HG03097 (cell line): Measurements from ENCODE around the gene RAB38.

Experiments used
- ATAC-seq: cut with Tn5 transposase; IDR thresholded peaks from one replicate; pipeline ENCODE4 v1.9.1; 2021; ENCODE audit not compliant: unreplicated experiment, low FRiP score

Gene RAB38

DNA sequence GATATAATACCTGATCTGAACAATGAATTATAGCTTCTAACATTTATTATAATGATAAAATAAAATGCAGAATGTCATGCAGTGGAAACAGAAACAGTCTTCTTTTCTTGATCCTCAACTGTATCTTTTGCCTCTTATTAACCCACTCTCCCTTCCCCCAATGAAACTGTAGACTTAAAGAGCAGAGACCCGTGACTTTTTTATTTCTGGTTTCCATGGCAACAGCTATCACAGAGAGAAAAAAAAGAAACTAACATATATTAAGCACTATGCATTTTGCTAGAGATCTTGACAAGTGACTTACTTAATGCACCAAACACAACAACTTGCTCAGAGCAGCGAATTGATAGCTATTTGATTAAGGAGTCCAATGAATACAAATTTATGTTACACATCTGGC is 69.3 kb downstream of the RAB38 start:
- ATAC-seq, result no peak

DNA sequence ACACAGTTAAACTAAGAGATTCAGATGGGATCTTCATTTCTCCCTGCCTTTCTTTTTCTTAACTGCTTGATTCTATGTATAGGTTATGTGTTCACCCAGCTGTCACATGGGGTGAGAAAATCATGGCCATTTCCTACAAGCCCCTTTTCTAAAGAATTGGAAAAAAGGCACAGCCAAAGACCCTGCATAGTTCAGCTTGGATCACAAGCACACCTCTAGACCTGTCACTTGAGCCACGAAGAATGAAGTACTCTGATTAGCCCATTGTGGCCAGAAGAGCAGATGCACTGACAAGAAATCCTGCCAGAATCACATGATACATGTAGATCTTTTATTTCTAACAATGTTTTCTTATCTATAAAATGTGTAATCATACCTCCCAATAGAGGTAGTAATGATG is 69.7 kb downstream of the RAB38 start:
- ATAC-seq, result no peak

DNA sequence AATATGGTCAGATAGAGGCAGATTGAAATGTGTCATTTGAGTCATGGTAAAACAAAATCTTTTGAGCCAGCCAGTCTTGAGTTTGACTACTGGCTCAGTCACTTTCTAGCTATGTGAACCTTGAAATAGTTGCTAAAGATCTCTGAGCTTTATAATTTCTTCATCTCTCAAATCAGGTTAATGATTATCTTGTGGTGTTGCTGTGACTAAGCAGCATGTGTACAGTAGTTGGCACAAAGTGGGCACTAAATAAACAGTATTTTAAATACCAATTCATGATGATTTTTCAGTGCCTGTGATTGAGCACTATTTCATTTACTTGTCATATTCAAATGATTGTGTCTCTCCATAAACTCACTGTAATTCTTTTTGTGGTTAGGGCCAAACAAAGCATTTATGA is 70.8 kb downstream of the RAB38 start:
- no peak for ATAC-seq

DNA sequence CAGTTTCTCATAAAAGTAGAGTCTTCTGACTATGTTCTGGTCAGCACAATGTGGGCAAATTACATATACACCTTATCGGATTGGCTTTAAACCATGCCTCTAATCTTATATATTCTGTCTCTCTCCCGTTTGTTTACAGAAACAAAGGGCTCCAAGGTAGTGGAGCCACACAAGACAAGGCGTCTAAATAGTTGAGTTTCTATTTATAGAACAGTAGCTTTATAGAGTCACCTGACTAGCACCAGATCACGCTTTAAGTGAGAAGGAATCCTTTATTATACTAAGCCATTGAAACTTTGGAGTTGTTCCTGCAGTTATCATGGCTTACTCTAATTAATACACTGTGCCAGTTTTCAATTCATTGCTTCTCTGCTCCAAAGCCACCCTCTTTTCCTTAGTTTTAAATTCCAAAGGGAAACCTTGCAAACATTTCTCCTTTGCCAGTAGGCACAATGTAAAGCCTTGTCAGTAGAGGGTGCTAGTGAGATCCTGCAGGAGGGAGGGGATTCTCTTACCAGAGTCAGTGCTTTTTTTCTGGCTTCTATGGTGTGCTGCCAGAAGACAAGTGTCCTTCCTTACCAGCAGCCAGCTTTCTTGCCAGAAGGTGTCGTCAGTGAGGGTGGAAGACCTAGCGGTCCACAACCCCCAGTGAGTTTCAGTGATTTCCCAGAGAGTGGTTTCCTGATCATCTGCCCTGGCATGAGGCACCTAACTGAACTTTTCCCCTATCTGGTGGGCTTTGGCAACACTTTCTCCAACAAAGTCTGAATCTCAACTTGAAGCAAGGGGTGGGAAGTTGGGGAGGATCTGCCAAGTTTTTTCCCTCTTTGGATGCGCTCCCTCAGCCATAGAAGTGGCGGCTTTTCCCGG is 71.7 kb downstream of the RAB38 start:
- peak; percentile 75 for ATAC-seq

DNA sequence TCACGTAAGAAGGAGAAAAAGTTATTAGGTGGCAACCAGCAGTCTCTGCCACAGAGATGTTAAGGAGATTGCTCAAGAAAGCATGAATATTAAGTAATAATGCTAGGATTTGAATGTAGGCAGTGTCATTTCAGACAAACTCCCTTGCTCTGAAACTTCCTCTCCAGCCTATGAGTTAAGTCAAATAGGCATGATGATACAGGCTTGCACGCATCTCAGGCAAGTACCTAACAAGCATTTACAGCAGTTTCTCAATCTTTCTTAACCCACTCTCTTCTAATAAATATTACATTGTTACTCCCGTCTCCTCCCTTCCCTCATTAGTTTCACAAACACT is 72.7 kb downstream of the RAB38 start:
- no peak for ATAC-seq

DNA sequence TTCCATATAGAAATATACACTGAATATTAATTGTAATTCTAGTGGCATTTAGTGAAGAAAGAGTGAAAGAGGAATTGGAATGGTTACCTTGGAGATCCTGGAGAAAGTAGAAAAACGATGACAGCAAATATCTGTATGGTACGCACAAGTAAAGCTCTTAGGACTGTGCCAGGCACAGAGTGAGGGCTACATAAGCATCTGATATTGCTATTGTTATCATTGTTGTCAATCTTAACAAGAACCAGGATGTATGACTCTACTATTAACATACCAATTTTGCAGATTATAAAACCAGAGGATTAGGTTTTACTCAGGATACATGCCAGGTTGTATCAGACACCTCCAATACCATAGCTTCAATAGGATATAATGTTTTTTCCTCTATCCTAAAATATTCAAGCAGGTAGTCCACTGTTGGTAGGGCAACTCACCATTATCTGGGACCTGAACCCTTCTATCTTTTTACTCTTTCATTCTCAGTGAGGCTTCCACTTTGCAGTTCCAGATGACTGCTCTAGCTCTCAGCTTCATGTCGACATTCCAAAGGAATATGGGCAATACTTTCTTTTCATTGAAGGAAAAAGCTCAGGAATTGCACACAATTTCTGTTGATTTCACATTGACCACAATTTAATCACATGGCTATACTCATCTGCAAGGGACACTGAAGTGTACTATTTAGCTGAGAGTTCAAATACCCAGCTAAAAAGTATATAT is 73.2 kb downstream of the RAB38 start:
- no peak for ATAC-seq

DNA sequence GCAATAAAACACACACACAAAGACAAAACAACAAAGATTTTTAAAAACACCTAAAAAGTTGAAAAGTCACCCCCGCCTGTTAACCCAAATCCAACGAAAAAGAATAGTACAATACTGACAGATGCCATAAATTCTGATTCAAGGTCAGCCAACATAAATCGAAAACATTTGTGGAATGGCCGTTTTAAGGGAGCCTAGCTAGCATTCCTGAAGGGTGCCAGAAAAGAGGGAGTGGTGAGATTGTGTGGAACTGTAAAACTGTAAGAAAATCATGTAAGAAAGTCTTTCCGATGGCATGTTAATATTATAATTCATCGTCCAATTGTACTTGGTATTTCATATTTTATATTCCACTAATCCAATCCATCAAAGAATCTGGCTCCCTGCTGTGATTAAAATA is 75.1 kb downstream of the RAB38 start:
- ATAC-seq, result no peak

DNA sequence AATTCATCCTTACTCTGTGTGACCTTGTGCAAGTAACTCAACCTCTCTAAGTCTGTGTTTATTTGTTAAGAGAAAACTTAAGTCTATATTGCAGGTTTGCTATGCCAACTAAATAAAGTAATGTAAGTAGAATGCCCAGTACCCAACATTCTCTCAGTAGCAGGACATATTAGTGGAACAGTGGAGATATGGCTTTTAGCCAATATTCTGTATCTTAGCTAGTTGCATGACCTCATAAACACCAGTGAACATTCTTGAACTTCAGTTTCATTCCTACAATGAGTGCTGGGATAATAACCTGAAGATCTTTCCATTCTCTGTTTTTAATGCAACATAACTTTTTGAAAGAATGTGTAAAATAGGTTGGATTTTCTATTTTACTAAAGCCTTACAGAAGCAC is 77.0 kb downstream of the RAB38 start:
- no peak for ATAC-seq

DNA sequence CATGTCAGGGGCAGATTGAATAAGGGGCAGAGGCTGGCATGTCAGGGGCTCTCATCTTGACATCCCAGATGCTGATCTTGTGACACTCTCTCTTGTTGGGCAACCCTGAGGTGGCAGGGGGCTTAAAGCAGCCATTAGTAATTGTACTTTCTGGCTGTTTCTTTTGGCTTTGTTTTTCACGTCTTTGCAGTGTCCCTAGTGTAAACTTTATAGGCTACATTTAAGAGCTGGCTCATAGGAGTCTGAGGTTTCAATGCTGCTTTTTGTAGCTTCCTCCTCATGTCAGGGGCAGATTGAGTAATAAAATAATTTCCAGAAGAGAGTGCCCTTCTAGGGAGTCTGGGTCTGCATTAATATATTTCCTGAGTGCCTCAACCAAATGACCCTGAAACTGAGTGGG is 86.1 kb downstream of the RAB38 start:
- no peak for ATAC-seq

DNA sequence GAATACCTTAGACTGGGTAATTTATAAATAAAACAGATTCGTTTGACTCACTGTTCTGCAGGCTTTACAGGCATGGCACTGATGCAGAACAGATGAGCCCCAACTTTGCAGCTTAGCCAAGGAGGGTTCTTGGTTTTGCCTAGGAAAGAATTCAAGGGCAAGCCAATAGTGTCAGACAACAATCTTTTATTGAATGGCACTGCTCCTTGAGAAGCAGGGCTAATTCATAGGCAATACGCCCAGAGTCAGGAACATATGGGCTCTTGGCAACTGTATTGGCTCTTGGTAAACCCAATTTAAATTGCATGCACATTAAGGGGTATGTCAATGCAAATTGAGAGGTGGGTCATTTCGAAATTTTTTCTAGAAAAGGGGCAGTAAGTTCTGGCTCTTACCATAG is 87.9 kb downstream of the RAB38 start:
- ATAC-seq, result no peak

DNA sequence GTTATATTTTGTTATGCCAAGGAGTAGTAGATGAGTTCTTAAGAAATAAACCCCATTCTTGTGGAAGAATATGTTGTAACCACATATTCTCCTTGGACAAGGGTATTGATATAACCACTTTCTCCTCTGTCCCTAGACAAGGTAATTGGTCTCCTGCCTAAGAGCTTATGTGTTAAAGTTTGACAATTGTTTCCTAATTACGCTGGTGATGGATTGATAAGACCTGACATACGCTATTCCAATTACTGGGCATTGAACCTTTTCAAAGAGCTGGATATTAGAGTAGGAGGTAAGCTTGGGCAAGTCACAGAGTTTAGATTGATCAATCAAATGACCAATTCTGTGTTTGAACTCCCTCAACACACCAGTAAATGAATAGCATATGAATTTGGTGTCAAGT is 88.9 kb downstream of the RAB38 start:
- ATAC-seq, result no peak

DNA sequence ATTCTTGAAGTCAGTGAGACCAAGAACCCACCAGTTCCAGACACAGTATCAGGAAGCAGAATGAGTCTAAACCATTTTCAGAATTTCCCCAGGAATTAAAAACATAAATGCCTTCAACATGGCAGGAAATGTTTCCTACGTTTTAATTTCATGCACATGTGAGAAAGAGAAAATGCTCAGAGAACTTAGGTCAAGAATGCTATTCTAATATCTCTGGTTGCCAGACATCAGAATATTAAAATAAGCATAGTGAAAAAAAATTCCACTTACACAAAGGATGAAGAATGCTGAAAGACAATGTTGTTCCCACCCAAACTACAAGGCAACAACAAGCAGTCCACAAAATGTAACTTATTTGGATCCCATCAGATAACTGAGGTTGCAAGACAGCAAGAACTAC is 104.8 kb downstream of the RAB38 start:
- no peak for ATAC-seq

DNA sequence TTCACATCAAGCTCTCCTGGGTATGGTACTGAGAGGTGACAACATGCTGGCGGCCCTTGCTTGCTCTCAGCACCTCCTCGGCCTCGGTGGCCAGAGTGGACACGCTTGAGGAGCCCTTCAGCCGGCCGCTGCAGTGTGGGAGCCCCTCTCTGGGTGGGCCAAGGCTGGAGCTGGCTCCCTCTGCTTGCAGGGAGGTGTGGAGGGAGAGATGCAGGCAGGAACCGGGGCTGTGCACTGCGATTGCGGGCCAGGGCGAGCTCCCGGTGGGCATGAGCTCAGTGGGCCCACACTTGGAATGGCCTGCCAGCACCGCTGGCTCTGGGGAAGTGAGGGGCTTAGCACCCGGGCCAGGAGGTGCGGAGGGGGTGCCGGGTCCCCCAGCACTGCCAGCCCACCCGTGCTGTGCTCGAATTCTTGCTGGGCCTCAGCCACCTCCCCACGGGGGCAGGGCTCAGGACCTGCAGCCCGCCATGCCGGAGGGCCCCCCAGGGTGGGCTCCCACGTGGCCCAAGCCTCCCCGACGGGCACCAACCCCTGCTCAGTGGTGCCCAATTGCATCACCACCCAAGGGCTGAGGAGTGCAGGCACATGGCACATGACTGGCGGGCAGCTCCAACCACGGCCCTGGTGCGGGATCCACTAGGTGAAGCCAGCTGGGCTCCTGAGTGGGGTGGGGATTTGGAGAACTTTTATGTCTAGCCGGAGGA is 106.2 kb downstream of the RAB38 start:
- ATAC-seq, result no peak

DNA sequence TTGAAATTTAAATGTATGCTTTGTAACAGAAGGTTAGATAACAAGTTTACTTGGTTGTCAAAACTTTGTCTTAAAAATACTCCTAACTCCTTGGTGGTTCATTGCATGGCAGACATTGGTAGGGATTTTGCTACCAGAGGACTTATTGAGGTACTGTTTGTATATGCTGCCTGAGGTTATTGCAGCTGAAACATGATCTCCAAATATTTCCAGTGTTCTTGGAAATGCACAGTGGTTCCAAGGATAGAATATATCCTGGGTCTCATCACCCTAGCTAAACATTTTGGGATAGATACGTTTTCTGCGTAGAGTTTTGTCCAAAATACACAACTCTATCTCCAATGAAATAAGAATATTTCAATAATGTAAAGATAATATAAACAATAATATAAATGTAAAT is 109.2 kb downstream of the RAB38 start:
- no peak for ATAC-seq

DNA sequence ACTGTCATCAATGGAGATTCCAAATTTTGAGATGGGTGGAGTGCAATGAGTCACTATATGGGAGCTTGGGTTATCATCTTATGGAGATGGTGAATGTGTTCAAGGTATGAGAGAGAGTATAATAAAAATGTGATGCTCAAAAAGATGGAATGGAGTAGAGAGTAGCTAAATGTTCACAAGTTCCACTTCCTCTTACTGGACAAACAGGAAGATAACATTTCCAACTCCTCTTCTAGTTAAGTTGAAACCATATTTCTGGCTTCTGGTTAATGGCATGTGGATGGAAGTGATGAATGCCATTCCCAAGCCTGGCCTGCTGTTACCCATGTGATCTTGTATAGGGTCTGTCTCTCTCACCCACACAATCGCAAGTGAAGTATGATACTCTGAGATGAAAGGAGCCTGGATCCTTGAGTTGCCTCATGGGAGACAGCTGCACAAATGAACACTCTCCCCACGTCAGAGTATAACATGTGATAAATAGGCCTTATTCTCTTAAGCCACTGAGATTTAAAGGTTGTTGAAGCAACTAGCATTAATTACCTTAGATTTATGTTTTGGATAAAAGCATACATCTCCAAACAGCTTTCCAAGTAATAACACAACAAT is 111.0 kb downstream of the RAB38 start:
- ATAC-seq, result no peak
